Amniotic epithelial cell (primary cell): ENCODE data around the gene SSBP2.
"Not testable (repeated sequence)": the region's sequence is repeated elsewhere in the genome, so short reads cannot be mapped to it uniquely, and the experiment has no call there.

ENCODE experiments used
- DNase-seq: peaks from one replicate; pipeline ENCODE4 v3.0.0-alpha.2; 2010; ENCODE audit warnings: low read depth

SSBP2 gene

DNA sequence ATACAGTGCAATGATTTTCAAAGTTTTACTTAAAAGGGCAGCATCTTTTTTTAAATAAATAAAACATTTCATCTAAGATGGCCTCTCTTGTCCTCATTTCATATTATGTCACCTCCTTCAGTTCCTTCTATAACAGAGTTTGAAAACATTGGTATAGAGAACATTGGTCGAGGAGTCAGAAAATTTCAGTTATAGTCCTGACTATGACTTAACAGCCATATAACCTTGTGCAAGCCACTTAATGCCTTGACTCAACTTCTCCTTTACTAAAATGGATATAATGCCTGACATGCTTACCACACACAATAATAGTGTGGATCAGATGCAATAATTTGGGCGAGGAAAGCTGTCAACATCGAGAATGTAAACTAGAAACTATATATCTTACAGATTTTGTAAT is 22.6 kb downstream of the SSBP2 start:
- no peak for DNase-seq

DNA sequence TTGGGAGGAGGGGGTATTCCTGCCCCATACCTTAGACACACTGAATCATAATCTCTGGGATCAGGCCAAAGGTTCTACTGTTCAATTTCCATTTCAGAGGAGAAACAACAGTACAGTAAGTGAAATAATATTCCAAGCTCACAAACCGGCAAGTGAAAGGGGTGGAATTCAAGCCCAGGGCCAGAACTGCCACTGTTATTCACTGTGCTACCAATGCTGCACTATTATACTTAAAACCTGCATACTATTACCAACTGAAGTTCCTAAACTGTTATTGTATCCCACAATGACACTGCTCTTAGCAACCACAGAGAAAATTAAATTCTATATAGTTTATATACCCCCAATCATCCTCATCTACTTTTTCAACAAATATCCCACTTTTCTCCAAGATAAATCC is 24.6 kb downstream of the SSBP2 start:
- no peak for DNase-seq

DNA sequence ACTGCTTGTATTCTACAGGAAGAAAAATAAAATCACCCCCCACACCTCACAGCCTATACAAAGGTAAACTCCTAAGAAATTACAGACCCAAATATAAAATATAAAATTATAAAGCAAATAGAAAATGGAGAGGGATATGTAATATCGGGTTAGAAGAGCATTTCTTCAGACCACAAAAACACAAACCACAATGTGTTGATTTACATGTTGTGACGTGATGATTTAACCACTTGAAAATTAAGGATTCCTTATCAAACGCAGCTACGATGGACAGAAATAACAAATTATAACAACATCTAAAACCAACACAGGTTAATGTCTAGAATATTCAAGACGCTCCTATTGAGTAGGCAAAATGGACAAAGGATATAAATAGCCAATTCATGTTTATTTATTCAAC is 26.3 kb downstream of the SSBP2 start:
- no peak for DNase-seq

DNA sequence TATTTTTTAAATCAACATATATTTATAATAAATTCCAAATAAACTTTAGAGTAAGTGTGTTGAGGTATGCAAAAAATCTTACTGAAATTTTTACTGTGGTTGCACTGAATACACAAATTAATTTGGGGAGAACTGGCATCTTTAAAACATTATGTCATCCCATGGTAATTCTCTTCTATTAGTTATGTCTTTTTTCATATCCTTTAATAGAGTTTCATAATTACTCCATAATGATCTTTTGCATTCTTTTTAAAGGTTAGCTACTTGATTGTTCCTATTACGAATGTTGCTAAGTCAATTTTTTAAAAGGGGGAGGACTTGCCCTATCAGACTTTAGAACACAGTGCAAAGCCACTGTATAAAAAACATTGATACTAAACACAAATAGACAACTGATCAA is 26.8 kb downstream of the SSBP2 start:
- no peak for DNase-seq

DNA sequence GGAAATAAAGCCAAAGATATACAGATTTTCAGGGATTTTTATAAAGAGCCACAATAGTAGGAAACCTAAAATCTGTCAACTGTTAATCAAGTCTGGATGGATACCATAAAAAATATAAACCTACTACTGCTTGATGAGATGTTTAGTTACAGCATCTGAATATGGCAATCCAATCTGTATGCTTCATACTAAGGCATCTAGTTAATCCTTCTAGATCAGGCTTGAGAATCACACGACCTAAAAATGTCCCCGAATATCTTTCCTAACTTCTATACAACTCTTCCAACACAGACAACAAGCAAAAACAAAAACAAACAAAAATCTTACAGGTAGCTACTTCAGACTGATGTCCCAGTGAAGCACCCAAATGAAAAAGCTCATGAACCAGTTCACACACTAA is 29.8 kb downstream of the SSBP2 start:
- DNase-seq = no peak

DNA sequence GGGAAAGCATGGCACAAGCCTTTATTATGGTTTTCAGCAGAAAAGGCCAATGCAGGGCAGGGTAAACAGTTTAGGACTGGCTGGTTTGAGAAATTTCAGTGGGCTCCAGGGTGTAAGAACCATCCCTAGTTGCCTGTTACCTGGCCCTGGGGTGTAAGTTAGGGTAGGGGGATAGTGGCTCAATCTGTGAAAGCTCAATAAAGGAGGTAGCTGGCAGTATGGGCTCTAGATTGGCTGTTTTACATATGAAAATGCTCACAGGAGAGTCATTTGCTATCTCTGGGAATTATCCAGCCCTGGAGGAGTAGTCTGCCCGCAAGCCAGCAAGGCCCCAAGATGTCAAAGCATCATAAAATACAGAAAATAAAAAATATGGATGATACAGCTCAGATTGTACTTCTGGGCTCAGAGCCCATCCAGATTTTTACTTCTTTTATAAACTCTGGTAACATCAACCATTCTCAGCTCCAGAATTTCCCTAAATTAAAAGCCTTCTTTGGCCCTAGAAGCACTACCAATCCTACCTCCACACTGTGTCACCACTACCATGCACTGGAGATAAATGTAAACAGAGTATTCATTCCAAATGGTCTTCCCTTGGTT is 31.1 kb downstream of the SSBP2 start:
- DNase-seq = peak; percentile 6

DNA sequence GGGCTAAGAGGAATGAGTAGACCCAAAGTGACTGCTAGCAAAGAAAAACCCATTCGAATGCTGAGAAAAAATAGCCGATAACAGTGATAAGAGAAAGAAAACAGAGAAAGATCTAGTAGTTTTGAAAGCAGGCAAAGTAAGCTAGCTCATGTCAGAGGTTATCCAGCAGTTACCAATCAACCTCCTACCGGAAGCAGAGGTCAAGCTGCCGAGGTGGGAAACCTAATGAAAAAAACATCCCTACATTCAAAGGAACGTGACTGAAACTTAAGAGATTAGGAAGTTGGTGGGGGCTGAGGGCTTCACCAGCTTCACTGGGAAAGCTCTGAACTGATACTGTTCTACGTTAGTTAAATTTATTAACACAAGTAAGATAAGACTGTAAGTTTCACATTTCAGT is 32.6 kb downstream of the SSBP2 start:
- DNase-seq = peak; percentile 30

DNA sequence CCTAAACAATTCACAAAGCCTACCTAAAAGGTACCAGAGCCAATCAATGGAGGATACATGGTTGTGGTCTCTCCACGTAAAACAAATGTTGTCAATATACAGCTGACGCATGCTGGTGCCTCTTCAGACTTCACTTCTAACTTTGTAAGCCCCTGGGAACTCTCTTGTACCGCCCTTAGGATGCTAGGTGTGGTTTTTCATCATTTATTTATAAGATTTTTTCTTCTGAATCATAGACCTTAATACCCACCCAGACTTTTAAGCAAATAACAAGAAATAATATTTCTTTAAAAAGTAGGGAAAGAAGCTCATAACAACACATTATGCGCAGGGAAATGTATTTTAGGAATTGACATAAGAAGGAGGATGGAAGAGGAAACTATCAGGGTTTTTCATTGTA is 33.0 kb downstream of the SSBP2 start:
- DNase-seq = peak; percentile 35

DNA sequence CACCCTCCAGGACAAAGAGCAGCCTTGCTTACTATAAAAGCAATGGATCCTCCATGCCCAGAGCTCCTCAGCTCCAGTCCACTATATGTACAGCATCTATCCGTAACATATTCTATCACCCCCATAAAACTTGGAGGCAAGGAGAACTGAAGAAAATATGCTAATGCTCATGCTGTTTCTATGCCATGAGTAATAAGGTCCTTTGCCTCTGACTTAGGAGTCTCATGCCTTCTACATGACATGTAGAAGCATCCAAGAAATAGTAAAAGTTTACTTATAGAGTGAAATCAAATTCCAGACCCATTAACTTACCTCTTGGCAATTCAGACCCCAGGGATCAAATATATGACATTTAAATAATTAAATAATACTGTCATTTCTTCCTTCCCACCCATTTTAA is 33.7 kb downstream of the SSBP2 start:
- DNase-seq = no peak

DNA sequence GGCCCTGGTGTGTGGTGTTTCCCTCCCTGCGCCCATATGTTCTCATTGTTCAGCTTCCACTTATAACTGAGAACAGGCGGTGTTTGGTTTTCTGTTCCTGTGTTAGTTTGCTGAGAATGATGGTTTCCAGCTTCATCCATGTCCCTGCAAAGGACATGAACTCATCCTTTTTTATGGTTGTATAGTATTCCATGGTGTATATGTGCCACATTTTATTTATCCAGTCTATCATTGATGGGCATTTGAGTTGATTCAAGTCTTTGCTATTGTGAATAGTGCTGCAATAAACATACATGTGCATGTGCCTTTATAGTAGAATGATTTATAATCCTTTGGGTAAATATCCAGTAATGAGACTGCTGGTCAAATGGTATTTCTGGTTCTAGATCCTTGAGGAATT is 36.8 kb downstream of the SSBP2 start:
- not testable (repeated sequence) for DNase-seq

DNA sequence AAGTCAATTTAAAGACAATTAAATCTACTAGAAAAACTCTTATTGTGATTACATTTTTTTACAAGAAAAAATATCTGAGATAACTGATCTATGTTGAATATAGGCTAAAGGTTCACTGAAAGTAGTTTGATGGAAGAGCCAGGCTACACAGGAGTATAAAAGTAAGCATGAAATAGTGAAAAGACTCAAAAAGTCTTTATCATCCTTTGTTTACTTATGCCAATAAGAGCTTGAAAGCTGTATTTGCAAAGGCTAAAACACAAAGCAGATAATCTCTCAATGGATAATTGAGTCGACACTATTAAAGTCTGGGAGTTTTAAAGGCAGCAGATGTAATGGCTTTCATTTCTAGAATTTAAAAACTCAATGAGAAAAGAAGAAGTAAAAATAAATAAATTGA is 42.0 kb downstream of the SSBP2 start:
- no peak for DNase-seq

DNA sequence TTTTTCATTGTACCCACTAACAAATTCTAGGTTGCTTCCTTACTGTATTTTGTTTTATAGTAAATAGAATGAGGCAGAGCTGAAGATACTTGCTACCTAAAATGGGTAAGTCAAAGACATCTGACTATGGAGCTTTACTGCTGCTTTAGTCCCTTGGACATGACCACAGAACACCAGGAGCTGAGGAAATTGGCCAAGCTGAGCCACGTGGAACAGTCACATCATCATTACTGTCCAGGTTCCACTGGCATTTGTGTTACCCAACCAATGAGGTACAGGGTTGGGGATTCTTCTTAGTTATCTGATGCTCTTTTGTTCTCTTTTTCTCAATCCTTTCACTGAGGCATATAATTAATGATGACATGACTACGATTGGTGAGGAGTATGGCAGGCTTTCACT is 47.1 kb downstream of the SSBP2 start:
- DNase-seq = peak; percentile 6

DNA sequence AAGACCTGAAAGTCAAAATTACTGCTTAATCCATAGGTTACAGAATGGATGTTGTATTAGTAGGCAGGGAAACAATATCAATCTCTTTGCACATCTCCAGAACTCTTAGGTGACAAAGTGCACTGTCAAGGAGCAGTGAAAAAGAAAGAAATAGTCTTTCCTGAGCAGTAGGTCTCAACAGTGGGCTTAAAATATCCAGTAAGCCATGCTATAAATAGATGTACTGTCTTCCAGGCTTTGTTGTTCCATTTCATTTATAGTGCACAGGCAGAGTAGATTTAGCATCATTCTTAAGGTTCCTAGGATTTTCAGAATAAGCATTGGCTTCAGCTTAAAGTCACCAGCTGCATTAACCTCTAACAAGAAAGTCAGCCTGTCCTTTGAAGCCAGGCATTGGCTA is 50.7 kb downstream of the SSBP2 start:
- DNase-seq = no peak

DNA sequence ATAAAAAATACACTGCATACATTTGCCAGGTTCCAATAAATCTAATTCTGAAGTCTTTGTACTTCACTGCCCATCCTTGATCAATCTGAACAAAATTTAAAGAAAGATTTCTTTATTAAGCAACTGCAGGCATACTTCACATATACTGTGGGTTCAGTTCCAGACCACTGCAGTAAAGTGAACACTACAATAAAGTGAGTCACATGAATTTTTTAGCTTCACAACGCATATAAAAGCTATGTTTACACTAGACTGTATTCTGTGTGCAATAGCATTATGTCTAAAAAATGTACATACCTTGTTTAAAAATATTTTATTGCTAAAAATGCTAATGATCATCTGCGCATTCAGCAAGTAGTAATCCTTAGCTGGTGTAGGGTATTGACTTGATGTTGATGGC is 52.1 kb downstream of the SSBP2 start:
- no peak for DNase-seq

DNA sequence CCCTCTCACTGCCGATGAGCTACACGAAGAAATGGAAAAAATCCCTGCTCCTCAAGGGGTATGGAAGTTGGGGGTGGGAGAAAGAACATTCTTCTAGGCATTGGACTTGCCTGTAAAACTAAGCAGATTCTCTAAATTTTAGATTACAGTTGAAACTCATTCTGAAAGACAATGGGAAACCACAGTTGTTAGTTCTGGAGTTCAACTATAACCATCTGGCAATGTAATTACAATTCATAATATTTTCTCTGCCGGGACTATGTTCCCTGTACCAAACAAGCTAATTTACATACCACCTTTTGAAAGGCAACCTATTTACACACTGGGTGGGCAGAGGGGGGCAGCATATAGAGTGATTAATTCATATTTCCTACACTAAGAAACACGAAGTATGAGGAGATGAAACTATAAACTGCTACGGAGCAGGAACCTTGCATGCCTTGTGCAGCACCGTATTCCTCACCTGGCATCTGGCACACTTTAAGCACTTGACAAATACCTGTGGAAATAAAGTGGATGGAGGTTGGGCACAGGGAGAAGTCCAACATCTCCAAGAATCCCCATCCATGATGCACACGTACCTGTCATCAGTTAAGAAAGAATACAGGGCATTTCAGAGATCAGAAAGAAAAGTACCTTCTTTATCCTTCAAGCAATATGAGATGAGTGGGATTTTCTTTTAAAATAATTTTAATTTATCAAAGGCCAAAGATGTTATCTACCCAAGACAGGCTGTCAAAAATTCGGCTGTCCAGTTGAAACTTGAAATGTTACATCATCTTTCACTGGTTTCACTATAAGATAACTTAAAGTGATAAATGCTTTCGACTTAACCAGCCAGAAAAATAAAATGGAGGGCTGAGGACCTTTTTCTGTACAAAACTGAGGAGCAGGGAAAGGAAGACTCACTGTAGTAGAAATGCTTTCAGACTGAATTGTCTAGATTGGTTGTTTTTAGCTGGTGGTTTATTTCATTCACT is 54.2 kb downstream of the SSBP2 start:
- no peak for DNase-seq

DNA sequence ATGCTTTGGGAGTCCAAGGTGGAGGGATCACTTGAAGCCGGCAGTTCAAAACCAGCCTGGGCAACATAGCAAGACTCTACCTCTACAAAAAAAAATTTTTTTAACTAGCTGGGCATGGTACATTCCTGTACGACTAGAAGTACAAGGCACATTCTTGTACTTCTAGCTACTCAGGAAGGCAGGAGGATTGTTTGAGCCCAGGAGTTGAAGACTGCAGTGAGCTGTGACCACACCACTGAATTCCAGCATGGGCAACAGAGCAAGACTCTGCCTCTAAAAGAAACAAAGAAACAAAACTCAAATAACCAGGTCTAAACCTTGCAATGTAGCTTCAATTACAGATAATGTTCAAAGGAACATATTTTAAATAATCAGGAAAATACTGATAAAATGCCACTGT is 56.2 kb downstream of the SSBP2 start:
- DNase-seq = no peak

DNA sequence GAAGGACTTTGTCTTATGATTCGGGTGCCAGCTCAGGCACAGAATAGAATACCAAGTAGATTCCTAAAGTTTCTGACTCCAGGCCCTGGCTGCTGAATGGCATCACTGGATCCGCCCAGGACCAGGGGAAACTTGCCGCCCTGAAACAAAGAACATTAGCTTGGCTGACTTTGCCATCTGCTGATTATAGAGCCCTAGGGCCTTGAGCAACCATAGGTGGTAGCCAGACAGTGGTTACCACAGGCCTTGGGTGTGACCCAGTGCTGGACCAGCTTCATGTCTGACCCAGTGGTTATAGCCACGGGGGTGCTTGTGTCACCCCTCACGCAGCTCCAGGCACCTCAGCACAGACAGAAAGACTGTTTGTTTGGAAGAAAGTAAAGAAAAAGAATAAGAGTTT is 62.7 kb downstream of the SSBP2 start:
- DNase-seq = no peak

DNA sequence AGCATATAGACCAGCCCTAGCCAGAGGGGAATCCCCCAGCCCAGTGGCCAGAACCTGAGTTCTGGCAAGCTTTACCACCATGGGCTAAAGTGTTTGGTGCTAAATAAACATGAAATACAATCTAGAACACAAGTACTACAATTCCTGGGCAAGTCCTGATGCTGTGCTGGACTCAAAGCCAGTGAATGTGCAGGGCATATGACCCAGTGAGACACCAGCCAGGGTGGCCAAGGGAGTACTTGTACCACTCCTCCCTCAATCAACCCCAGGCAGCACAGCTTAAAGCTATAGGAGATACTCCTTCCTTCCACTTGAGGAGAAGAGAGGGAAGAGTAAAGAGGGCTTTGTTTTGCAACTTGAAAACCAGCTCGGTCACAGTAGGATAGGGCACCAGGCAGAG is 63.6 kb downstream of the SSBP2 start:
- no peak for DNase-seq

DNA sequence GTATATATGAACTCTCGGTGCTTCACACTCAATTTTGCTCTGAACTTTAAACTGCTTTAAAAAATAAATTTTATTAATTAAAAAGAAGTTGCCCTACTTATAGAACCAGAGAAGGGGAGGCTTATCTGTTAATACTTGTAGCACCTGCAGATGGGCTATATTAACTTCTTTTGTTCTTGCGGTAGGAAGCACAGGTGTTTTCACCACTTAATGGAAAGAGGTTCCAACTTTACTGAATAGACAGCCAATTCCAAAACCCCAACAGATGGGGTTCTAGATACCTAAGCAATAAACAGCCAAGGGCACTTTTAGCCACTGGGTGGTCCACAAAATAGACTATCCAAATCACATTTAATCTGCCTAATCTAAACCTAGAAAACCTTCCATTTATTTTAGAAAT is 65.4 kb downstream of the SSBP2 start:
- DNase-seq = no peak

DNA sequence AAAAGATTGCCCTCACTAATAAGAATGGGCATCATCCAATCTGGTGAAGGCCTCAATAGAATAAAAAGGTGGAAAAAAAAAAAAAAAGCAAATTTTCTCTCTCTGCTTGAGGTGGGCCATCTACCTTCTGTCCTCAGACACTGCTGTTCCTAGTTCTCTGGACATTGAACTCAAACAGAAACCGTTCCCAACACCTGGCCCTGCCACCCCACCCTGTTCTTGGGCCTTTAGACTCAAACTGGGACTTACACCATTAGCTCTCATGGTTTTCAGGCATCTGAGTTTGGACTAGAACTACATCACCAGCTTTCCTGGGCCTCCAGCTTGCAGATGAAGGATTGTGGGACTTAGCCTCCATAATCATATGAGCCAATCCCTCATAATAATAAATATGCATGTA is 71.0 kb downstream of the SSBP2 start:
- no peak for DNase-seq

DNA sequence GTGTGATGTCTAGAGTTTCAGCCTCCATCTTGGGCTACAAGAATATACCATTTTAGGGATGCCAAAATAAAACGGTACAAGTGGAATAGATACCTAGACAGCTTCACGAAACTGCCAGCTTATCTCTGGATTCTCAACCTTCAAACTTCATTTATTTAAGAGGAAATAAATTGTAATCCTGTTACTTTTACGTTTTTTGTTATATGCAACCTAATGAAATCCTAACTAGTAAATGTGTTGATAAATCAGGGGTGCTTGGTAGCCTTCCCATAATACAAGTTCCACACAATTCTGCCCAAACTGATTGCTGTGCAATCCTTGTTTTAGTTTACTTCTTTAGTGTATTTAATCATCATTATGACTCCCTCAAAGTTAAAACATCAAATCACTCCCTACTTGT is 75.5 kb downstream of the SSBP2 start:
- no peak for DNase-seq

DNA sequence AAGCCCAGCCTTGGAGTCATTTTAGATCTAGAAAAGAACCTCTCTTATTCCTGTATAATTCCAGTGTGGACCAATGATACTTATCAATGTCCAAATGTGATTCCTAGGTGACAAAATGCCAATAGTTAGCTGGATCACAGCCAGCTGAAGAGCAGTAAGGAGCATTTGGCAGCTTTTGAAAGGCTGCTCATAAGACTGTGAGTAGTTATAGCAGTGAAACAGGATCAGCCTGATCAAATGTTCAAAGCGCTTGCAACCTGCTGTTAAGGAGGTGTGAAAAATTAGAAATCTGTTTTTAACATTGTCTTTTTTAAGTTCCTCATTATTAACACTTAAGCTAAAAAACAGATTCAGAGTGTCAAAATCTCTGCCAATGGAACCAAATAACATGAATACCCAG is 85.1 kb downstream of the SSBP2 start:
- no peak for DNase-seq

DNA sequence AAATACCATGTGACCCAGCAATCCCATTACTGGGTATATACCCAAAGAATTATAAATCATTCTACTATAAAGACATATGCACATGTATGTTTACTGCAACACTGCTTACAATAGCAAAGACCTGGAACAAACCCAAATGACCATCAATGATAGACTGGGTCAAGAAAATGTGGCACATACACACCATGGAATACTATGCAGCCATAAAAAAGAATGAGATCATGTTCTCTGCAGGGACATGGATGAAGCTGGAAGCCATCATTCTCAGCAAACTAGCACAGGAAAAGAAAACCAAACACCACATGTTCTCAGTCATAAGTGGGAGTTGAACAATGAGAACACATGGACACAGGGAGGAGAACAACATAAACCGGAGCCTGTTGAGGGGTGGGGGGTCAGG is 90.3 kb downstream of the SSBP2 start:
- not testable (repeated sequence) for DNase-seq

DNA sequence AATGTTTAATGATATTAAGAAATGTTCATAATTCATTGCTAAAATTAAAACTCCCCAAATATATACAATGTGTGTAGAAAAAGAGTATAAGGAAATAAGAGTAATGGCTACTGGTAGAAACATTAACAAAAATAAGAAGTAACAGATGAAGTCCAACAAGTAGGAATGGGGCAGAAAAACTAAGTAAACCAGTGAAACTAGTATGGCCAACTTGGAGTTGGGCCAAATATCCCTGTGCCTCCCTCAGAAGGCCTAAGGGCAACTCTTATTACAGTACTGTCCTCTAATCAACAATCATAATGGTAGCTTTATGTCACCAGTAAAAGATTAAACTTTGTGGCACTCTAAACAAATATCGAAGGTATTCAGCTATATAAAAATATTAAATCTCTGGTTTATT is 93.5 kb downstream of the SSBP2 start:
- DNase-seq = peak; percentile 3
